ENCODE measurements around the gene ZC3HAV1.

ZC3HAV1 gene

DNA sequence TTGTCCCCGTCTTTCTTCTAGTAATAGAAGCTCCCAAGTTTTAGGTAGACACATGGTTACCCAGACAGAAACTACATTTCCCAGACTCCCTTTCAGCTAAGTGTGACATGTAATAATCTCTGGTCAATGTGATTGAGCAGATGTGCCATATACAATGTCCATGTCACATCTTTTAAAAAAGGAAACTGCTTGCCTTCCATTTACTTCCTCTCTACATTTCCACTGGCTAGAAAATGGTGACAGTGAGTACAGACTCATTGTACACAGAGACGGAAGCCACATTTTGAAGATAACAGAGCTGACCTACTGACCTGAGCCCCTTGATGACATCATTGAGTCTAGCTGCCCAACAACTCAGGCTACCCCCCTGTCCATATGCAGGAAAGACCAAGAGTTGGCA lies 21.3 kb downstream of the ZC3HAV1 start:
- CTCF ChIA-PET, result interaction anchor here (3.2 kb wide), 1 partner anchor 13 kb away, joined by 15 read pairs; no protein-coding TSS in a partner anchor
- POLR2A ChIA-PET, result no interaction called here

DNA sequence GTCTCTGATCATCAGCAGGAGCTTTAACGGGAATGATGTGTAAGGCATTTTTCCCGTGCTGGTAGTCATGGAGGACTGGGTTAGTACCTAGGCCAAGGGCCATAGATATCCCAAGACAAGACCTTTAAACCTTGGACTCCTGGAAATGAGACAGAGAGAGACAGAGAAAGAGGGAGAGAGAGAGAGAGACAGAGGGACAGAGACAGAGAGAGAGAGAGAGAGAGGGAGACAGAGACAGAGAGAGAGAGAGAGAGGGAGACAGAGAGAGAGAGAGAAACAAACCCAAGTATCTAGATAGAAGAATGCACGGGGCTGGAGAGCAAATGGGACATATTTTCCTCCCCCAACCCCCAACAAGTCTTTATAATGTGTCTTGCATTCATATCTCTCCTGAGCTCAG lies 22.3 kb downstream of the ZC3HAV1 start:
- Histone ChIP-seq H3K4me3 (ENCODE audit: low read depth, low read length) (no peak overlapping the region), H3K36me3 (ENCODE audit: control insufficient read depth in 2 of 2, insufficient read depth in 1 of 2, low read length in 2 of 2) (peaks cover 3 to 74% of the 10 kb centered on the region in 2 experiments), H3K4me1 (ENCODE audit: control insufficient read depth, insufficient read depth, low read length) (no peaks in the 10 kb centered on the region), H3K9me3 (ENCODE audit: control insufficient read depth, insufficient read depth, low read depth, low read length) (no peaks in the 10 kb centered on the region), H3K27ac (ENCODE audit: extremely low read depth, low read depth, low read length) (no peak overlapping the region)
- ChIA-PET CTCF (interaction anchor here (0.6 to 3.2 kb wide), 3 partner anchors 9 to 236 kb away, joined by 3 to 15 read pairs (median 3); no protein-coding TSS in a partner anchor), POLR2A (no interaction called here)
- TF ChIP-seq ZNF596 (tag by site-specific recombination; IDR thresholded peaks at IDR 0.05) (peak; percentile 88), ZXDB (tag by site-specific recombination; IDR thresholded peaks at IDR 0.05) (no peak), ZNF202 (tag by site-specific recombination; IDR thresholded peaks at IDR 0.05; ENCODE audit: borderline replicate concordance) (0 out of 2 replicates have a peak, but pooled peaks have one; percentile 78)

More for the DNA sequence above, 21.3 kb downstream of the ZC3HAV1 start:
- no peaks in the 10 kb centered on the region for H3K4me1 ChIP-seq (ENCODE audit: control insufficient read depth, insufficient read depth, low read length)
- no peak overlapping the region for H3K27ac ChIP-seq (ENCODE audit: extremely low read depth, low read depth, low read length)
- no peaks in the 10 kb centered on the region for H3K9me3 ChIP-seq (ENCODE audit: control insufficient read depth, insufficient read depth, low read depth, low read length)
- H3K4me3 ChIP-seq (ENCODE audit: low read depth, low read length), result no peak overlapping the region
- TF ChIP-seq GLI2 (tag by site-specific recombination; IDR thresholded peaks at IDR 0.05; ENCODE audit: borderline replicate concordance, low read depth) (no peak), ZNF426 (tag by site-specific recombination; IDR thresholded peaks at IDR 0.05) (no peak), GFI1B (tag by site-specific recombination; IDR thresholded peaks at IDR 0.05) (no peak), KLF10 (tag by site-specific recombination; IDR thresholded peaks at IDR 0.05) (no peak), ZNF174 (tag by site-specific recombination; IDR thresholded peaks at IDR 0.05) (no peak)
- TF ChIP-seq, protein P1, sequence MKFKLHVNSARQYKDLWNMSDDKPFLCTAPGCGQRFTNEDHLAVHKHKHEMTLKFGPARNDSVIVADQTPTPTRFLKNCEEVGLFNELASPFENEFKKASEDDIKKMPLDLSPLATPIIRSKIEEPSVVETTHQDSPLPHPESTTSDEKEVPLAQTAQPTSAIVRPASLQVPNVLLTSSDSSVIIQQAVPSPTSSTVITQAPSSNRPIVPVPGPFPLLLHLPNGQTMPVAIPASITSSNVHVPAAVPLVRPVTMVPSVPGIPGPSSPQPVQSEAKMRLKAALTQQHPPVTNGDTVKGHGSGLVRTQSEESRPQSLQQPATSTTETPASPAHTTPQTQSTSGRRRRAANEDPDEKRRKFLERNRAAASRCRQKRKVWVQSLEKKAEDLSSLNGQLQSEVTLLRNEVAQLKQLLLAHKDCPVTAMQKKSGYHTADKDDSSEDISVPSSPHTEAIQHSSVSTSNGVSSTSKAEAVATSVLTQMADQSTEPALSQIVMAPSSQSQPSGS (tag by site-specific recombination; IDR thresholded peaks at IDR 0.05; ENCODE audit: low read depth), result peak; percentile 17; the same call in 1 of the 2 replicates
- peaks cover 2 to 63% of the 10 kb centered on the region in 2 experiments; a peak in 2 of 3 replicates for H3K36me3 ChIP-seq (ENCODE audit: control insufficient read depth in 2 of 2, insufficient read depth in 1 of 2, low read length in 2 of 2)

DNA sequence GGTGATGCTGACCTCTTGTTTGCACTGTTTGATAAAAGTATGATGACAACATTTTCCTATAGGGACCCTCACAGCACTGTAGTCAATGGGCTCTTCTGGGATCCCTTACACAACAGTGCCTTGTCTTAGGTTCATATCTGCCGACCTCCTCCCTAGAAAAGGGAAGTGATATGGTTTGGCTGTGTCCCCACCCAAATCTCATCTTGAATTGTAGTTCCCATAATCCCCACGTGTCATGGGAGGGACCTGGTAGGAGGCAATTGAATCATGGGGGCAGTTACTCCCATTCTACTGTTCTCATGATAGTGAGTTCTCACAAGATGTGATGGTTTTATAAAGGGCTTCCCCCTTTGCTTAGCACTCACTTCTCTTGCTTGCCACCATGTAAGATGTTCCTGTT lies 23.1 kb downstream of the ZC3HAV1 start:
- peaks cover 3 to 81% of the 10 kb centered on the region in 2 experiments for H3K36me3 ChIP-seq (ENCODE audit: control insufficient read depth in 2 of 2, insufficient read depth in 1 of 2, low read length in 2 of 2)
- H3K4me1 ChIP-seq (ENCODE audit: control insufficient read depth, insufficient read depth, low read length), result no peaks in the 10 kb centered on the region
- POLR2A ChIA-PET, result no interaction called here
- H3K27ac ChIP-seq (ENCODE audit: extremely low read depth, low read depth, low read length), result no peak overlapping the region
- CTCF ChIA-PET, result interaction anchor here (0.6 to 3.2 kb wide), 2 partner anchors 10 to 11 kb away, joined by 3 to 15 read pairs; no protein-coding TSS in a partner anchor
- no peak overlapping the region for H3K4me3 ChIP-seq (ENCODE audit: low read depth, low read length)
- H3K9me3 ChIP-seq (ENCODE audit: control insufficient read depth, insufficient read depth, low read depth, low read length), result no peaks in the 10 kb centered on the region
- TF ChIP-seq ZNF514 (tag by site-specific recombination; IDR thresholded peaks at IDR 0.05) (no peak), GLI4 (tag by site-specific recombination; IDR thresholded peaks at IDR 0.05) (no peak), ZNF830 (tag by site-specific recombination; IDR thresholded peaks at IDR 0.05; ENCODE audit: low read depth) (no peak), ZSCAN16 (tag by site-specific recombination; IDR thresholded peaks at IDR 0.05) (no peak), ZNF23 (tag by site-specific recombination; IDR thresholded peaks at IDR 0.05; ENCODE audit: borderline replicate concordance) (no peak), ZNF311 (tag by site-specific recombination; IDR thresholded peaks at IDR 0.05; ENCODE audit: borderline replicate concordance) (no peak), ZNF768 (tag by site-specific recombination; IDR thresholded peaks at IDR 0.05) (no peak), ZNF133 (tag by site-specific recombination; IDR thresholded peaks at IDR 0.05) (no peak), ZNF121 (tag by site-specific recombination; IDR thresholded peaks at IDR 0.05) (no peak), ZNF202 (tag by site-specific recombination; IDR thresholded peaks at IDR 0.05; ENCODE audit: borderline replicate concordance) (no peak)
- TF ChIP-seq, protein P2, sequence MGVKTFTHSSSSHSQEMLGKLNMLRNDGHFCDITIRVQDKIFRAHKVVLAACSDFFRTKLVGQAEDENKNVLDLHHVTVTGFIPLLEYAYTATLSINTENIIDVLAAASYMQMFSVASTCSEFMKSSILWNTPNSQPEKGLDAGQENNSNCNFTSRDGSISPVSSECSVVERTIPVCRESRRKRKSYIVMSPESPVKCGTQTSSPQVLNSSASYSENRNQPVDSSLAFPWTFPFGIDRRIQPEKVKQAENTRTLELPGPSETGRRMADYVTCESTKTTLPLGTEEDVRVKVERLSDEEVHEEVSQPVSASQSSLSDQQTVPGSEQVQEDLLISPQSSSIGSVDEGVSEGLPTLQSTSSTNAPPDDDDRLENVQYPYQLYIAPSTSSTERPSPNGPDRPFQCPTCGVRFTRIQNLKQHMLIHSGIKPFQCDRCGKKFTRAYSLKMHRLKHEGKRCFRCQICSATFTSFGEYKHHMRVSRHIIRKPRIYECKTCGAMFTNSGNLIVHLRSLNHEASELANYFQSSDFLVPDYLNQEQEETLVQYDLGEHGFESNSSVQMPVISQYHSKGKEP (tag by site-specific recombination; IDR thresholded peaks at IDR 0.05), result no peak
- TF ChIP-seq, protein P3, sequence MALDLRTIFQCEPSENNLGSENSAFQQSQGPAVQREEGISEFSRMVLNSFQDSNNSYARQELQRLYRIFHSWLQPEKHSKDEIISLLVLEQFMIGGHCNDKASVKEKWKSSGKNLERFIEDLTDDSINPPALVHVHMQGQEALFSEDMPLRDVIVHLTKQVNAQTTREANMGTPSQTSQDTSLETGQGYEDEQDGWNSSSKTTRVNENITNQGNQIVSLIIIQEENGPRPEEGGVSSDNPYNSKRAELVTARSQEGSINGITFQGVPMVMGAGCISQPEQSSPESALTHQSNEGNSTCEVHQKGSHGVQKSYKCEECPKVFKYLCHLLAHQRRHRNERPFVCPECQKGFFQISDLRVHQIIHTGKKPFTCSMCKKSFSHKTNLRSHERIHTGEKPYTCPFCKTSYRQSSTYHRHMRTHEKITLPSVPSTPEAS (tag by site-specific recombination; IDR thresholded peaks at IDR 0.05), result no peak
- TF ChIP-seq, protein P4, sequence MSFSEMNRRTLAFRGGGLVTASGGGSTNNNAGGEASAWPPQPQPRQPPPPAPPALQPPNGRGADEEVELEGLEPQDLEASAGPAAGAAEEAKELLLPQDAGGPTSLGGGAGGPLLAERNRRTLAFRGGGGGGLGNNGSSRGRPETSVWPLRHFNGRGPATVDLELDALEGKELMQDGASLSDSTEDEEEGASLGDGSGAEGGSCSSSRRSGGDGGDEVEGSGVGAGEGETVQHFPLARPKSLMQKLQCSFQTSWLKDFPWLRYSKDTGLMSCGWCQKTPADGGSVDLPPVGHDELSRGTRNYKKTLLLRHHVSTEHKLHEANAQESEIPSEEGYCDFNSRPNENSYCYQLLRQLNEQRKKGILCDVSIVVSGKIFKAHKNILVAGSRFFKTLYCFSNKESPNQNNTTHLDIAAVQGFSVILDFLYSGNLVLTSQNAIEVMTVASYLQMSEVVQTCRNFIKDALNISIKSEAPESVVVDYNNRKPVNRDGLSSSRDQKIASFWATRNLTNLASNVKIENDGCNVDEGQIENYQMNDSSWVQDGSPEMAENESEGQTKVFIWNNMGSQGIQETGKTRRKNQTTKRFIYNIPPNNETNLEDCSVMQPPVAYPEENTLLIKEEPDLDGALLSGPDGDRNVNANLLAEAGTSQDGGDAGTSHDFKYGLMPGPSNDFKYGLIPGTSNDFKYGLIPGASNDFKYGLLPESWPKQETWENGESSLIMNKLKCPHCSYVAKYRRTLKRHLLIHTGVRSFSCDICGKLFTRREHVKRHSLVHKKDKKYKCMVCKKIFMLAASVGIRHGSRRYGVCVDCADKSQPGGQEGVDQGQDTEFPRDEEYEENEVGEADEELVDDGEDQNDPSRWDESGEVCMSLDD (tag by site-specific recombination; IDR thresholded peaks at IDR 0.05), result no peak
- TF ChIP-seq, protein P5, sequence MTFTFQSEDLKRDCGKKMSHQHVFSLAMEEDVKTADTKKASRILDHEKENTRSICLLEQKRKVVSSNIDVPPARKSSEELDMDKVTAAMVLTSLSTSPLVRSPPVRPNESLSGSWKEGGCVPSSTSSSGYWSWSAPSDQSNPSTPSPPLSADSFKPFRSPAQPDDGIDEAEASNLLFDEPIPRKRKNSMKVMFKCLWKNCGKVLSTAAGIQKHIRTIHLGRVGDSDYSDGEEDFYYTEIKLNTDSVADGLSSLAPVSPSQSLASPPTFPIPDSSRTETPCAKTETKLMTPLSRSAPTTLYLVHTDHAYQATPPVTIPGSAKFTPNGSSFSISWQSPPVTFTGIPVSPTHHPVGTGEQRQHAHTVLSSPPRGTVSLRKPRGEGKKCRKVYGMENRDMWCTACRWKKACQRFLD (tag by site-specific recombination; IDR thresholded peaks at IDR 0.05), result no peak

Measured in HEK293 (cell line).